GM19328 (cell line): ENCODE measurements around the gene RABGAP1L.
"Not testable (repeated sequence)": the region's sequence is repeated elsewhere in the genome, so short reads cannot be mapped to it uniquely, and the experiment has no call there.

Experiments used
- ATAC-seq: cut with Tn5 transposase; IDR thresholded peaks from one replicate; pipeline ENCODE4 v1.9.1; 2021; ENCODE audit warnings: mild to moderate bottlenecking, moderate library complexity; ENCODE audit not compliant: unreplicated experiment

The RABGAP1L gene

DNA sequence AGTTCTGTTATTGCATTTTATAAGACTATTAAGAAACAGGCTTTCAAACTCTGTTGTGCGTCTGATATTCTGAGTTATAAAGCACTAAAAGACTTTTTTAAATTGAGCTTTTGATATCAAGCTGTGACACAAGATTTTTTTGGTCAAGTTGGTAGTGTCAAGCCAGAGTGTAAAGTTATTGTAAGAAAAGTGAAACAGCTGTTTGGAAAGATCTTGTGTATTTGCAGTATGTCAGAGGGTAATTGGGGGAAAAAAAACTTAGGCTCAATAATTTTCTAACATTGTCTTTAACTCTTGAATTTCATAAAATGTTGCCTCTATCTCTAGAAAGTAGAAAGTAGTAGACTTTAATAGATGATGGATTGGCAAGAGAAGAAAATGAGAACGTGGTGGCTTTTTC, 844.2 kb downstream of the RABGAP1L start:
- ATAC-seq = no peak

DNA sequence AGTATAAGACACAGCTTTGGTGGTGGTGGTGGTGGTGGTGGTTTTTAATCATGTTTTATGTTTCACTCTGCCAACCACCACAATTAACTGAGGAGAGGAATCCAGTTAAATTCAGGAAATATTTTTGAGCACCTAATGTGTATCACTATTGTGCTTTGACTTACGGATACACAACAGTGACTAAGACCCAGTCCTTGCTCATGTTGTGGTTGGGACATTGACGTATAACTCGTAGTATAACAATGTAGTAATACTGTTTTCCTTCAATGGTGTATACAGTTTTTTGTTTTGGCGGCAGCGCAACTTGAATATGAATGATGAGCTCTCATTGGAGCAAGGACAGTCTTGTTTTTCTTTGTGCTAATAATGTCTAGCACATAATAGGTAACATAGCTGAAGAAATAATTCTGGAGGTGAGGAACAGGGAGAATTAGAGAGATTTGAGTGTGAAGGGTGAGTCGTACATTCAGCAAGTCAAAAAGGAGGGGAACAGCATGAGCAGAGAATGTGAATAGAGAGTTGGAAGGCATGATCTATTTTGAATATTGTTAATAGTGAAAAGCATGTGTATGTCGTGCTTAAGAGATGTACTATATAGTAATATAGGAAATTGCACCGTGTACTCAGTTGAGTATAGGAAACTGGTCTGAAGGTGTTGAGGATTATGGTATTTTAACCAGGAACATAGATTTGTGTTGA, 845.9 kb downstream of the RABGAP1L start:
- no peak for ATAC-seq

DNA sequence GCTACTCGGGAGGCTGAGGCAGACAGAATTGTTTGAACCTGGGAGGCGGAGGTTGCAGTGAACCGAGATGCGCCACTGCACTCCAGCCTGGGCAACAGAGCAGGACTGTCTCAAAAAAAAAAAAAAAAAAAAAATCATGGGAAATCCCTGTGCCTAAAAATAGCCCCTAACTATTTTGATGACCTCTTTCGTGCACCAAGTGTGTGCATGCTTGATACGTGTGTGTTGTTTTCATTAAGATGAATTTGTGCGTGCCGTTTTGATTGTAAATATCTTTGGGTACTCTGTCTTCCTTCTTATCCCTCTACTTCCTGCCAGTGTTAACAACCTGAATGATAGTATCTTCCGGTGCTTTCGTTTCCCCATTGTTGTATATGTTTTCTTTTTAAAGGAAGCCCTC, 850.2 kb downstream of the RABGAP1L start:
- ATAC-seq = no peak

DNA sequence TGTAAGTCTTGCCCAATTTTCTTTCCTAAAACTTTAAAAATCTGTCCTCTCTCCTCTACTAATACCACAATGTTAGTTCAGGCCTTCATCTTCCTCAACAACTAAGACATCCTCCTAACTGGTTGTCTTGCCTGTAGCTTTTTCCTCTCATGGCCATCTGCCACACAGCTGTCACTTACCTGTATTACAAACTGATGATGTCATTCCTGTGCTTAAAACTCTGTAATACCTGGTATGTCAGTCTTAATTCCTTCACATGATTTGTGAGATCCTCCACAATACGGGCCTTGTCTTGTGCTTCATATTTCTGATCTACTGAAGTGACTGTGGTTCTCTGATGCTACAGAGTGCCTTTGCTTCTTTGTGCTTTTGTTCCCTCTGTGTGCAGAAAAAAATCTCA, 854.1 kb downstream of the RABGAP1L start:
- ATAC-seq = no peak

DNA sequence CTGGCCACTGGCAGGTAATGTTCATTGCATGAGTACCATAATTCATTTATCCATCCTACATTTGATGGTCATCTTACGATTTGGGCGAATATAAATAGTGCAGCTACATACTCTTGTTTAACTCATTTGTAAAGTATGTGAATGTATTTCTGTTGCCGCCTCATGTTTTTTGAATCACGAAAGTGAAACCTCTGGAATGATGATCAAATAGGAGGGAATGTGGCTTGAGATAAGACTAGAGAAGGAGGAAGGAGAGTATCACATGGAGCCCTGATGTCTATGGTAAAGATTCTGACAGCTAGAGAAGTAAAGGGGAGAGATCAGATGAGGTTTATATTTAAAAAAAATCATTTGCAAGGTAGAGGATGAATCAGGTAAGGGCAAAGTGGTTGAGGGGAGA, 855.9 kb downstream of the RABGAP1L start:
- no peak for ATAC-seq

DNA sequence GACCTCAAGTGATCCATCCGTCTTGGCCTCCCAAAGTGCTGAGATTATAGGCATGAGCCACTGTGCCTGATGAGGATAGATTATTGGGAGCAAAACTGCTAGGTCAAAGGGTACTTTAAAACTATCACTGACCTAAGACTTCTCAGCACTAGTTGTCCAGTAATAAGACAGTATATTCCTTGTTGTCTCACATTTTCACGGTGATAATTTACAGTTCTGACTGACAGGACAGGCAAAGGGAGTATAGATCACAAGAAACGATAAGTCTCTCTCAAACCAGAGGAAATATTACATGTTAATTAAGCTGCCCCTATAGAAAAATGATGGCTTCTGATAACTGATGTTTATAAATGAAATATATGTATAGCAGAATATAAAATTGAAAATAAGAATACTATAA, 860.2 kb downstream of the RABGAP1L start:
- no peak for ATAC-seq

DNA sequence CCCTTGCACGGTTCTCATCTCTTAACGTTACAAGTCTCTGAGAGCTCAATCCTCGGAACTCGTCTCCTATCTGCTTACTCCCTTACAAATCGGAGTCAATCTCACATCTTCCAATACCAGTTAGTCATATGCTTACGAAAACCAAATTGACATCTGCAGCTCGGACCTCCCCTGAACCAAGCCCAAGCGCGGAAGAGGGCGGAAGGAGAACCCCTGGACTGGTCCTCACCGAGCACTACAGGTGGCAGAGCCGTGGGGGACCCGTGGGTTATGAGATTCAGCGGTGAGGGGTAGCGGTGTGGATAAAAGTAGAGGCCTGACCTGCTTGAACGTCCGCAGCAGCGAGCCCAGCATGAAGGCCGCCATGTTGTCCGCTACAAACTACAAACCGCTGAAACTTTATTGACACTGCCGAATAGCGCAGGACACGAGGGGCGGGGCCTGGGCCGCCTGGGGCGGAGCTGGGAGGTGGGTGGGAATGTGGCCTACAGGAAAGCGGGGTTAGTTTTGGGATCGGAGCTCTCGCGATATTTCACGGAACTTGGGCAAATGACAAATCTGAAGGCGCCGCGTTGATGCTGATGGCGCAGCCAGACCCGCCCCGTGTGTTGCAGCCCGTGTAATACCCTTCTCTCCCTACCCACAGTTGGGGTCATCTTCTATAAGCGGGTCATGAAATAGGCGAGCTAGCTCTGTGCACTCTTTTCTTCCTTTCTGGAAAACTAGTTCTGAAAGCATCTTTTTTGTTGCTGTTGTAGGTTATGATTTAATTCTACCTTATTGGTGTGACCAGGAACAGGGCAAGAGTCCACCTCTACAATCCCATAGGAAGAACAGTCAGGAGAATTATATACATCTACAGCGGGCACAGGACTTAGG, 864.0 kb downstream of the RABGAP1L start, which contains the start of gene MRPS14:
MRPS14 (minus strand) TSS at position 383 of the 879 bp plus-strand sequence; CDS start at position 366, 17 bp downstream.
- peak; percentile 83 for ATAC-seq

DNA sequence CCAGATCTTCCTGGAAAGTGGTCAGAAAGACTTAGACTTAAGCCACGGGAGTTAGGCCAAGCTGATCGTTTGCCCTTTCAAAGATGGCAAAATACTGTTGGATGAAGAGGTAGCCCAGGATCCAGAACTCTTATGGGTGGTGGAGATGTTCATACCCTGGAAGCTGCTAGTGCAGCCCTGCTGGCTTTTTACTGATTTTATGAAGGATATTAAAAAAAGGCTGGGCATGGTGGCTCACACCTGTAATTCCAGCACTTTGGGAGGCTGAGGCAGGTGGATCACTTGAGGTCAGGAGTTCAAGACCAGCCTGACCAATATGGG, 864.6 kb downstream of the RABGAP1L start:
- not testable (repeated sequence) for ATAC-seq

DNA sequence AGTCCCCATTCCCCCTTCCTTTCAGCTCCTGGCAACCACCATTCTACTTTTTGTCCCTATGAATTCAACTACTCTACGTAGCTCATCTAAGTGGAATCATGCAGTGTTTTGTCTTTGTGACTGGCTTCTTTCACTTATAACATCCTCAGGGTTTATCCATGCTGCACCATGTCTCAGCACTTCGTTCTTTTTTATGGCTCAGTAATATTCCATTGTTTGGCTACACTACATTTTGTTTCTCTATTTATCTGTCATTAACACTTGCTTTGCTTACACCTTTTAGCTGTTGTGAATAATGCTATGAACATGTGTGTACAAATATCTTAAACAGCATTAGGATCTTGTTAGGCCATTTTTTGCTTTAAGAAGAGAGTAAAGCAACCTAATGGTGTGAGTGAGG, 865.5 kb downstream of the RABGAP1L start:
- ATAC-seq = no peak

DNA sequence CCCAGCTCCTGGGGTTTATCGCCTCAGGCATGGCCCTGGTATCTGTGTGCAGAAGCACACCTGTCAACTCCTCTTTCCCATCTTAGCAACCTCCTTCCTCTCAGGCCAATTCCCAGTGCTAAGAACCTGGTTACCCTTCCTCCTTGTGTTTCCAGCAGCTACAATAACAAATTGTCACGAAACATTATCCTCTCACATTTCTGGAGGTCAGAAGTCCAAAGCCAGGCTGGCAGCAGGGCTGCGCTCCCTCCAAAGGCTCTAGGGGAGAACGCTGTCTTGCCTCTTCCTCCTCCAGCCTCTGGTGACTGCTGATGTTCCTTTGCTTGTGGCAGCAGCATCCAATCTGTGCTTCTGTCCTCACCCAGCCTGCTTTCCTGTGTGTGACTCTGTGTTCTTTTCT, 874.6 kb downstream of the RABGAP1L start:
- no peak for ATAC-seq

DNA sequence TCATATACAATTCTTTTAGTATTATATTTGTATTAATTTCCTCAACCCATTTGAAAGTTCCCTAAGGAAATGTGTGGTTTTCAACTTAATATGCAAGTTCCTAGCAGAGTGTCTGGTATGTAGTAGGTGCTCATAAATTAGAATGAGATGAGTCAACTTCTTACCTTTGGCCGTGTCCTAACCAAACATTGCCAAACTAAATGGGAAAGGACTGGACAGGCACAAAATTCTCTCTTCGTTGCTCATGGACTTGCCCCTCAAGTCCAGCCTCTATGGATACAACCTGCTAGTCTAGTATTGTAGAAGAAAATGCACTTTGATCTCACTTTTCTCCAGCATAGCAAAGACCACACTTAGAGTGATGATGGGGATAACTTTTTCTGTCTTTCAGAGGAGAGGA, 875.5 kb downstream of the RABGAP1L start:
- no peak for ATAC-seq

DNA sequence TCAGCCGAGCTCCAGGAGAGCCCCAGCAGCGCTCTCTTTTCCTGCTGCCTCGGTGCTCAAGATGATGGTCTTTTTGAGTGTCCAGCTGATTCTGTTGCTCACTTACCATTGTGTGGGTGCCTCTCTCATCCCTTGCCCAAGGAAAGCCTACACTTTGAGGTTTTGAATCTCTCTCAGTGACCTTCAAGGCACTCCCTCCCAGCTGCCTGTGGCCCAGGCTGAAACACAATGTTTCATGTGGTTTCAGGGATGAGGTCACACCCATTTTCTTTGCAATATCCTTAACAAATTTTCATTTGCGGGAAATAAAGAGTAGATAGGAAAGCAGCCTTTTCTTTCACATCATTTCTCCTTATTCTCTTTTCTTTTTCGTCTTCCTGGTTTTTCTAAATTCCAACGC, 876.5 kb downstream of the RABGAP1L start:
- no peak for ATAC-seq

DNA sequence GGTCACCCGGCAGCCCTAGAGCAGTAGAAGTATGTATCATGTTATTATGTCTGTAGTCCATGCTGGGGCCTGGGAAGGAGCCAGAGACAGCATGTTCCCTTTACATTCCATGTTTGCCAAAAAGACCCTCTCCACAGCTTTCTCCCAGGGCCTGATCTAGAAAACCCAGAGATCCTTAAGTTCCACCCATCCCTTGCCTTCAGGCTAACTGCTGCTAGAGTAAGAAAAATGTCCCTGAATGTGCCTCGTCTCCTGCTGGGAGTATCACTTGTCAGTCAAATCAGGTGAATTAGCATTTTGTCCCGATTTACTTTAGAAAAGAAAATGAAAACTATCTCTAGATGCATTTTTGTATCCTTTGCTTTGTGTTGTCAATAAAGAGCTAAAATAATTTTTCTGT, 877.2 kb downstream of the RABGAP1L start:
- no peak for ATAC-seq

DNA sequence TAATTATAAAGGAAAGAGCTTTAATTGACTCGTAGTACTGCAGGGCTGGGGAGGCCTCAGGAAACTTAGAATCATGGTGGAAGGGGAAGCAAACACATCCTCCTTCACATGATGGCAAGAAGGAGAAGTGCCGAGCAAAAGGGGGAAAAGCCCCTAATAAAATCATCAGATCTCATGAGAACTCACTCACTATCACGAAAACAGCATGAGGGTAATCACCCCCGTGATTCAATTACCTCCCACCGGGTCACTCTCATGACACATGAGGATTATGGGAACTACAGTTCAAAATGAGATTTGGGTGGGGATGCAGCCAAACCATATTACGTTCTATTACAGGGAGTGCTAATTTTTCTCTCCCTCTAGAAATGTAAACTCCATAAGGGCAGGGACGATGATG, 878.1 kb downstream of the RABGAP1L start:
- ATAC-seq = no peak

DNA sequence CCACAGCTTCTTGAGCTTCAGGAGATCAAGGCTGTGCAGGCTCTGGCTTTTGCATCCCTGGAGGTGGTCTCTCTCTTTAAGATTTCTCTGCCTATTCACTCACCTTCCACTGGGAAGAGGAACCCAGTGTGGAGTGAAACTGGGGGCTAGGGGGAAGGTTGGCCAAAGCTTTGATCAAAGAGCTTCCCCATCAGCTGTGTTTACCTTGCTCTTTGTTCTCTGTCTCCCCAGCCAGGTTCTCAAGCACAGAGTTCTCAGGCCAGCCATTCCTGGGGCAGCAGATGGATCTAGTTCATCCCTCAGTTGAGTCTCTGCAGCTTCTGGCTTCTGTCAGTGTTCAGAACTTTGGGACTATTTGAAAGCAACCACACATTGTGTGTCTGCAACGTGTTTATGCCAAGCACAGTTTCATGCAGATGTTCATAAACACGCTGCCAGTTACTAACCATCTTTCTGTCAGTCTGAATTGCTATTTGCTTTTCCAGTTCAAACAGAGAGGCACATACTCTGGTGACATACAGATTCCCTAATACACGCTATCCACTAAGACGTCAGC, 881.1 kb downstream of the RABGAP1L start:
- ATAC-seq = no peak

DNA sequence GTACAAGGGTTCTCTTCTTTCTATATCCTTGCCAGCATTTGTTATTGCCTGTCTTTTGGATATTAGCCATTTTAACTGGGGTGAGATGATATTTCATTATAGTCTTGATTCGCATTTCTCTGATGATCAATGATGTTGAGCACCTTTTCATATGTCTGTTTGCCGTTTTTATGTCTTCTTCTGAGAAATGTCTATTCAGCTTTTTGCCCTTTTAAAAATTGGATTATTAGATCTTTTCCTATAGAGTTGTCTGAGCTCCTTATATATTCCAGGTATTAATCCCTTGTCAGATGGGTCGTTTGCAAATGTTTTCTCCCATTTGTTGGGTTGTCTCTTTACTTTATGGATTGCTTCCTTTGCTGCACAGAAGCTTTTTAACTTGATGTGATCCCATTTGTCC, 883.3 kb downstream of the RABGAP1L start:
- ATAC-seq = no peak

DNA sequence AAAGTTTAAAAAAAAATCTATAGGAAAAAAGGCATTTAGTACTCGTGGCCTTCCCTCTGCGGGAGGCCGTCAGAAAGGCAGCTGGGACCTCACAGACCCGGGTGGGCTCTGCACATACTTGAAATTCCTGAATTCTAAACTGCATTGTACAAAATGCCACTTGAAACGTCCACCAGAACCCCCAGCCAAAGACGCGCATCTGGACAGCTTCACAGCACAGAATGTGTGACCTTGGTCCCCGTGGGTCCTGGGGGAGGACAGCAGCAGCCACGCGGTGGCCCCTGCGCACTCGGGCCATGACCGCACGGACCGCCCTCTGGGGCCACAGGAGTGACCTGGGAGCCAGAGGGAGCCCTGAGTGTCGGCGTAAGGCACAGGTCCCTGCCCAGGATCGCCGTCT, 884.5 kb downstream of the RABGAP1L start:
- ATAC-seq = no peak

DNA sequence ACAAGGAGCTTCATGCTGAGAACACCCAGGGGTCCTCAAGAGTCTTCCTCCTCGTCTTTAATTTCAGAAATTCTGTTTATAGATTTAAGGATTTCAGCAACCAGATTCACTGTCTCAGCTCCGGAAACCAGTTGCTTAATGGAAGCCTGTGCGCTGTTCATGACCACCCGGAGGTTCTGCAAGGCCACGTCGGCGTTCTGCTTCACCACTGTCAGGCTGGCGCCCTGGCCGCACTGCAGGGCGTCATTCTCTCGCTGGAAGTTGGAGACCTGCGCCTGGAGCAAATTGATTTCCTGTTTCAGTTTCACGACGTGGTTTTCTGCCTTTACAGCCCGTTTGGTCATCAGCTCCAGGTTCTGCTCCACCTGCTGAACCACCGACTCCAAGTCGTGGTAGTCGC, 885.3 kb downstream of the RABGAP1L start:
- ATAC-seq = not testable (repeated sequence)
